ELR (cell line): ENCODE measurements around the gene TCTN3.
"Not testable (repeated sequence)": the region's sequence is repeated elsewhere in the genome, so short reads cannot be mapped to it uniquely, and the experiment has no call there.

ENCODE experiments used
- DNase-seq: peaks from one replicate; pipeline ENCODE4 v3.0.0-alpha.2; 2015; ENCODE audit warnings: low read depth

The TCTN3 gene

DNA sequence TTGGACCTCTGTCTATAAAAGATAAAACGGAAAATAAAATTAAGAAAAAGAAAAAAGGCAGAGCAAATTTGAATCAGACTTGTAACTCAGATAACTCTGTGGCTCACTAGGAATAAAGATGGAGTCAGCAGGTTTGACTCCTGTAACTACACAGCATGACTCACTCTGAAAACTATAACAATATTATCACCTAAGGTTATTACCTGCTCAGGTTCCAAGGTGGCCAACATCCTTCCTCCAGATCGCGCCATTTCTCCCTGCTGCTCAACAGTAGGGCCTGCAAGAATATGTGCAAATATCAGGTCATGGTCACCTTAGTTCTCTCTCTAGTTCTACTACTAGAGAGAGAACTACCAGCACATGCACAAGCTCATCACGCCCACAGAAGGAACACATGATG, 67.2 kb downstream of the TCTN3 start:
- no peak for DNase-seq

DNA sequence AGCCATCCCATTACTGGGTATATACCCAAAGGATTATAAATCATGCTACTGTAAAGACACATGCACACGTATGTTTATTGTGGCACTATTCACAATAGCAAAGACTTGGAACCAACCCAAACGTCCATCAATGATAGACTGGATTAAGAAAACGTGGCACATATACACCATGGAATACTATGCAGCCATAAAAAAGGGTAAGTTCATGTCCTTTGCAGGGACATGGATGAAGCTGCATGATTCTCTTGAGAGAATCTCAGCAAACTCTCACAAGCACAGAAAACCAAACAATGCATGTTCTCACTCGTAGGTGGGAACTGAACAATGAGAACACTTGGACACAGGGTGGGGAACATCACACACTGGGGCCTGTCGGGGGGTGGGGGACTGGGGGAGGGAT, 73.3 kb downstream of the TCTN3 start:
- DNase-seq, result not testable (repeated sequence)

DNA sequence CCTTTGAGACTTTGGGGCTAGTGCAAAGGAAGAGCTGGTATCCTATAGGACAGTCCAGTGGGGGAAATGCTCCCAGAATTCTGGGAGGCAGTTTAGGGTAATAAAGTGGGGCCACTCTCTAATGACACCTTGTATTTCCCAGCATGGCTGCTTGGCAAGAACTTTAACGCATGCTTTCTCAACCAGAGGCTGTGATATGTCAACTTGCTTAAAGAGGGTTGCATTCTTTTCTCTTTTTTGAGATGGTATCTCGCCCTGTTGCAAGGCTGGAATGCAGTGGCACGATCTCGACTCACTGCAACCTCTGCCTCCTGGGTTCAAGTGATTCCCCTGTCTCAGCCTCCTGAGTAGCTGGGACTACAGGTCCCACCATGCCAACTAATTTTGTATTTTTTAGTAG, 75.6 kb downstream of the TCTN3 start:
- DNase-seq, result no peak

DNA sequence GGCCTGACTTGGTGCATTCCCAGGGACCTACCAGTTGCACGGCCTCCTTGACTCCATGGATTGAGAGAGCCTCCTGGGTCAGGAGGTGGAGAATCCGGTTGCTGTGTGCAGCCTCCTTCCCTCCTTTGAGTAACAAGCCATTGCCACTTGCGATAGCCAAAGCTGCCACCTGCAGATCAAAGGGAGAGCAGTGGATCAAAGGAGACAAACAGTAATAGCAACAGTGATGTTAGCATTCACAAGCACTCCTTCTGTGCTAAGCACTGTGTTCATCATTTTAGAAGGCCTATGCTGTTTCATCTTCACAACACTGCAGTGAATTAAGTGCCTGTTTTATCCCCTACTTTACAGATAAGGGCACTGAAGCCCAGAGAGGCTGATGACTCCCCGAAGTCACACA, 77.3 kb downstream of the TCTN3 start:
- DNase-seq, result no peak
